PC-9 (cell line): ENCODE results near the gene TMOD2. TPM values are rescaled to one million over a fixed set of nuclear protein-coding genes. Genes with fewer than 3 reads are reported as not detected.

Experiments used
- BruUV-seq: library from RNA; stranded (reverse); fragments of 400-500 nt; replicated peaks from 2 replicates; lab custom pipeline; 2021; lab: Mats Ljungman, UMichigan
- CTCF ChIA-PET: fragments of 300-600 bp; sonication (Branson Sonifier 250); formaldehyde crosslinking; loops from one replicate; lab custom pipeline; 2022; ENCODE audit warnings: antibody characterized with exemption; lab: Charles Lee
- POLR2A ChIA-PET: fragments of 300-600 bp; sonication (Branson Sonifier 250); formaldehyde crosslinking; loops from one replicate; lab custom pipeline; 2022; ENCODE audit warnings: antibody characterized with exemption; ENCODE audit not compliant: unreplicated experiment; lab: Charles Lee
- DNase-seq, 2 experiments: peaks; one replicate each; pipeline versions ENCODE4 v3.0.0 to v3.0.0-alpha.2; 2015 to 2022; ENCODE audit warnings: mixed read lengths in 1 of 2
- H2AFZ ChIP-seq: fragments of 200-600 bp; sonication (generic); 2 replicates; pipeline ENCODE4 v1.8.1; 2017; ENCODE audit warnings: antibody characterized with exemption
- H3F3A ChIP-seq: fragments of 200-600 bp; sonication (generic); 2 replicates; pipeline ENCODE4 v1.8.1; 2017; ENCODE audit warnings: antibody characterized with exemption, mild to moderate bottlenecking, low read depth; ENCODE audit not compliant: insufficient read depth
- H3K27ac ChIP-seq: fragments of 200-600 bp; sonication (generic); 2 replicates; pipeline ENCODE4 v1.6.1; 2016; ENCODE audit warnings: mixed run types
- H3K27me3 ChIP-seq: fragments of 200-600 bp; sonication (generic); 2 replicates; pipeline ENCODE4 v1.6.1; 2016; ENCODE audit warnings: low read depth, mixed run types; ENCODE audit not compliant: insufficient read depth
- H3K36me3 ChIP-seq: fragments of 200-600 bp; sonication (generic); 2 replicates; pipeline ENCODE4 v1.6.1; 2016; ENCODE audit warnings: low read depth, mixed run types
- H3K4me1 ChIP-seq: fragments of 200-600 bp; sonication (generic); replicated peaks from 2 replicates; pipeline ENCODE4 v1.6.1; 2016; ENCODE audit warnings: mixed run types; ENCODE audit not compliant: insufficient read depth
- H3K4me2 ChIP-seq: fragments of 200-600 bp; sonication (generic); 2 replicates; pipeline ENCODE4 v1.6.1; 2017; ENCODE audit warnings: mixed run types
- H3K4me3 ChIP-seq: fragments of 200-600 bp; sonication (generic); 2 replicates; pipeline ENCODE4 v1.6.1; 2016; ENCODE audit warnings: mixed run types
- H3K79me2 ChIP-seq: fragments of 200-600 bp; sonication (generic); 2 replicates; pipeline ENCODE4 v1.6.1; 2017; ENCODE audit warnings: low read depth, mixed run types
- H3K9me2 ChIP-seq: fragments of 200-600 bp; sonication (generic); 2 replicates; pipeline ENCODE4 v1.8.1; 2017; ENCODE audit warnings: mild to moderate bottlenecking; ENCODE audit not compliant: insufficient read depth
- H3K9me3 ChIP-seq: fragments of 200-600 bp; sonication (generic); 2 replicates; pipeline ENCODE4 v1.8.1; 2016; ENCODE audit warnings: low read depth; ENCODE audit not compliant: insufficient read depth
- H4K20me1 ChIP-seq: fragments of 200-600 bp; sonication (generic); 2 replicates; pipeline ENCODE4 v1.8.1; 2017; ENCODE audit not compliant: insufficient read depth
- EZH2 ChIP-seq: fragments of 200-600 bp; sonication (generic); IDR thresholded peaks from 2 replicates; pipeline ENCODE4 v1.8.0; 2017; ENCODE audit warnings: antibody characterized with exemption, low read depth
- intact Hi-C: fragments of 100-400 bp; cut with micrococcal nuclease; formaldehyde crosslinking; loops from one replicate; pipeline ENCODE4 v1.10.0; 2022; ENCODE audit not compliant: unreplicated experiment
- total RNA-seq: library from RNA; stranded (reverse); gene quantifications from 2 replicates; pipeline ENCODE4 v1.2.3, GENCODE V29; 2021
- TF ChIP-seq, protein P1 (sequence below): fragments of 200-600 bp; sonication (generic); conservative IDR thresholded peaks from 2 replicates; pipeline ENCODE4 v1.6.1; 2017; ENCODE audit warnings: mixed run types, antibody characterized with exemption, mild to moderate bottlenecking, moderate library complexity

Gene TMOD2
- total RNA-seq, 1 experiment from 2014 or later, result 4.2 TPM

DNA sequence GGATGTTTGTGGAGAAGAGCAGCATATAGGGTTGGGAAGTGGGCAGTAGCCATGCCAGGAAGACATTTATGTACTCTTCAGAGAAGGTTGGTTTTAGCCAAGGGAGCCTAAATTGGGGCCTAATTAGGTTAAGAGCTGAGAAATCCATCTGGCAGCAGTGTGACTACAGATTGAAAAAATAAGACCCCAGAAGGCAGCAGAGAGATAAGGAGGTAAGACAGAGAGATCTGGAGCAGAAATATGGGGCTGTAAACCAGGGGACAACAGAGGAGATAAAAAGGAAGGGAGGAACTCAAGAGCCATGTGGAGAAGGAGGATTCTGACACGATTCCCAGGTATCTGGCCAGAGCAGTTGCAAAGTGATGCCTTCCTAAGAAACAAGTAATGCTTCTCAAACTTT, 37.2 kb upstream of the TMOD2 start:
- BruUV-seq, result no TSS peak
- CTCF ChIA-PET, result interaction anchor here (0.6 kb wide), 1 partner anchor 691 kb away, joined by 3 read pairs; no protein-coding TSS in a partner anchor
- intact Hi-C loops, result no loop called here

DNA sequence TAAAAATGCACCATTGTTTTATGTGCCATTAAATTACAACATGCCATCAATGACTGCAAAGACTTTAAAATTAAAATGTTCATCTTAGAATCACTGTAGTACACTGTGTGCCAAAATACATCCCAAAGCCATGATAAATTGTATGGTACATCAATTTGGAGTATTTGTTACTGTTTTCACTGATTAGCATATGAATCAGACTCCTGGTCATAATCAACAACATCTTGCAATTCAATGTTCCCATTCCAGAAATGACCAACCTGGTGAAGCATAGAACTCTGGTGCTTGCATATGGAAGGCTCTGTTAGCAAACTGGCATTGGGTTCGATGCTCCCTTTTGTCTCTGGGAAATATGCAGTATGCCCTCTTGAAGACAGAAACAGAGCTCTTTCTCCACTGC, 36.5 kb upstream of the TMOD2 start:
- H3F3A ChIP-seq, result no peaks in the 10 kb centered on the region
- H3K4me3 ChIP-seq, result no peak overlapping the region
- no peak for DNase-seq
- CTCF ChIA-PET, result no interaction called here
- no peaks in the 10 kb centered on the region for H3K9me2 ChIP-seq
- no TSS peak for BruUV-seq
- H3K4me1 ChIP-seq, result no peaks in the 10 kb centered on the region
- no peak overlapping the region for H2AFZ ChIP-seq
- TF ChIP-seq EZH2, result no peak
- TF ChIP-seq, protein P1, sequence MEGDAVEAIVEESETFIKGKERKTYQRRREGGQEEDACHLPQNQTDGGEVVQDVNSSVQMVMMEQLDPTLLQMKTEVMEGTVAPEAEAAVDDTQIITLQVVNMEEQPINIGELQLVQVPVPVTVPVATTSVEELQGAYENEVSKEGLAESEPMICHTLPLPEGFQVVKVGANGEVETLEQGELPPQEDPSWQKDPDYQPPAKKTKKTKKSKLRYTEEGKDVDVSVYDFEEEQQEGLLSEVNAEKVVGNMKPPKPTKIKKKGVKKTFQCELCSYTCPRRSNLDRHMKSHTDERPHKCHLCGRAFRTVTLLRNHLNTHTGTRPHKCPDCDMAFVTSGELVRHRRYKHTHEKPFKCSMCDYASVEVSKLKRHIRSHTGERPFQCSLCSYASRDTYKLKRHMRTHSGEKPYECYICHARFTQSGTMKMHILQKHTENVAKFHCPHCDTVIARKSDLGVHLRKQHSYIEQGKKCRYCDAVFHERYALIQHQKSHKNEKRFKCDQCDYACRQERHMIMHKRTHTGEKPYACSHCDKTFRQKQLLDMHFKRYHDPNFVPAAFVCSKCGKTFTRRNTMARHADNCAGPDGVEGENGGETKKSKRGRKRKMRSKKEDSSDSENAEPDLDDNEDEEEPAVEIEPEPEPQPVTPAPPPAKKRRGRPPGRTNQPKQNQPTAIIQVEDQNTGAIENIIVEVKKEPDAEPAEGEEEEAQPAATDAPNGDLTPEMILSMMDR, result no peak
- H3K36me3 ChIP-seq, result no peaks in the 10 kb centered on the region
- H3K79me2 ChIP-seq, result no peaks in the 10 kb centered on the region
- intact Hi-C loops, result no loop called here
- no peak overlapping the region for H3K4me2 ChIP-seq
- no peaks in the 10 kb centered on the region for H3K9me3 ChIP-seq
- H3K27ac ChIP-seq, result no peak overlapping the region
- no peaks in the 10 kb centered on the region for H4K20me1 ChIP-seq
- POLR2A ChIA-PET, result no interaction called here
- H3K27me3 ChIP-seq, result no peaks in the 10 kb centered on the region

More for the DNA sequence above, 37.2 kb upstream of the TMOD2 start:
- TF ChIP-seq, protein P1, result no peak
- no peak for TF ChIP-seq EZH2
- H3K27me3 ChIP-seq, result no peaks in the 10 kb centered on the region
- POLR2A ChIA-PET, result no interaction called here
- DNase-seq, result no peak
- H3K36me3 ChIP-seq, result no peaks in the 10 kb centered on the region
- no peak overlapping the region for H3K4me2 ChIP-seq
- H3K79me2 ChIP-seq, result no peaks in the 10 kb centered on the region
- no peaks in the 10 kb centered on the region for H3F3A ChIP-seq
- H3K9me2 ChIP-seq, result no peaks in the 10 kb centered on the region
- H3K9me3 ChIP-seq, result no peaks in the 10 kb centered on the region
- no peak overlapping the region for H3K4me3 ChIP-seq
- no peak overlapping the region for H2AFZ ChIP-seq
- H3K4me1 ChIP-seq, result no peaks in the 10 kb centered on the region
- no peaks in the 10 kb centered on the region for H4K20me1 ChIP-seq
- no peak overlapping the region for H3K27ac ChIP-seq

DNA sequence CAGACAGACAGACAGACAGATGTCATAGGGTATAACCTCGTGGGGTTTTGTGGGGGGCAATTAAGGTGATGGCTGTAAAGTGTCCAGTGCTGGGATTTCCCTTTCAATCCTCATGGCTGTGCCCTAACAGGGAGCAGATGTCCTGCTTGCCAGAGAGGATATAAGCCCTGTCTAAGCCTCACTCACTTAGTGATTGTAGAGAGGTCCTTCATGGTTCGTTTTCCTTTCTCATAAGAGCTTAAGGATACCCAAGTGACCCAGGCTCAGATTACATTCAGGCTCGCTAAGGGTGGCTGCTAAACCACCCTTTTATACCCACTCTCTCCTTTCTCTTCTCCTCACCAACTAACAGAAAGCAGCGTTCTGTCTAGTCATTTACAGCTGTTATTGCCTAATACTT, 33.2 kb upstream of the TMOD2 start:
- POLR2A ChIA-PET, result no interaction called here
- no peaks in the 10 kb centered on the region for H3K79me2 ChIP-seq
- BruUV-seq, result no TSS peak

More for the DNA sequence above, 33.2 kb upstream of the TMOD2 start:
- TF ChIP-seq EZH2, result no peak
- TF ChIP-seq, protein P1, result no peak
- Histone ChIP-seq H2AFZ (no peak overlapping the region), H3K4me2 (no peak overlapping the region), H3K27ac (no peak overlapping the region), H3F3A (no peaks in the 10 kb centered on the region), H4K20me1 (no peaks in the 10 kb centered on the region), H3K36me3 (no peaks in the 10 kb centered on the region), H3K27me3 (no peaks in the 10 kb centered on the region), H3K9me2 (no peaks in the 10 kb centered on the region), H3K4me3 (no peak overlapping the region), H3K4me1 (no peaks in the 10 kb centered on the region), H3K9me3 (no peaks in the 10 kb centered on the region)
- CTCF ChIA-PET, result no interaction called here
- DNase-seq, result no peak
- intact Hi-C loops, result no loop called here
